HepG2 (cell line): Measurements from ENCODE around the gene CCDC50.

Experiments used
- AKNA ChIP-seq: sonication (generic); formaldehyde crosslinking; IDR thresholded peaks from 2 replicates; pipeline ENCODE4 v1.4.0; 2020; ENCODE audit warnings: missing genetic modification reagents, borderline replicate concordance
- FOXJ3 ChIP-seq: sonication (generic); formaldehyde crosslinking; IDR thresholded peaks from 2 replicates; pipeline ENCODE4 v1.4.0; 2020; ENCODE audit warnings: missing genetic modification reagents, mild to moderate bottlenecking, borderline replicate concordance
- KDM1A ChIP-seq: IDR thresholded peaks from 2 replicates; pipeline ENCODE4 v1.6.1; 2016; ENCODE audit warnings: missing compliant biosample characterization
- MXD3 ChIP-seq: IDR thresholded peaks from 2 replicates; pipeline ENCODE4 v1.6.1; 2016; ENCODE audit warnings: mild to moderate bottlenecking, missing biosample characterization, missing genetic modification reagents
- MXI1 ChIP-seq: IDR thresholded peaks from 3 replicates; pipeline ENCODE4 v1.6.1; 2012; ENCODE audit warnings: low read depth, low read length, inconsistent platforms, borderline replicate concordance
- PPARG ChIP-seq: conservative IDR thresholded peaks from 2 replicates; pipeline ENCODE4 v1.6.1; 2016; ENCODE audit warnings: missing biosample characterization, missing genetic modification reagents
- TEAD2 ChIP-seq: sonication (generic); formaldehyde crosslinking; IDR thresholded peaks from 2 replicates; pipeline ENCODE4 v1.9.0; 2021; ENCODE audit warnings: missing genetic modification reagents
- THAP7 ChIP-seq: sonication (generic); formaldehyde crosslinking; IDR thresholded peaks from 2 replicates; pipeline ENCODE4 v1.8.1; 2023; ENCODE audit warnings: mild to moderate bottlenecking, missing genetic modification reagents
- ZBTB1 ChIP-seq: sonication (generic); formaldehyde crosslinking; IDR thresholded peaks from 2 replicates; pipeline ENCODE4 v1.4.0; 2020; ENCODE audit warnings: missing genetic modification reagents, borderline replicate concordance
- ZBTB33 ChIP-seq: sonication (generic); formaldehyde crosslinking; IDR thresholded peaks from 2 replicates; pipeline ENCODE4 v1.4.0; 2020; ENCODE audit warnings: missing genetic modification reagents
- ZNF513 ChIP-seq: sonication (generic); formaldehyde crosslinking; conservative IDR thresholded peaks from 2 replicates; pipeline ENCODE4 v1.5.0; 2020; ENCODE audit warnings: missing genetic modification reagents

GRCh38 chr3:191333298-191333880 lies 4.2 kb downstream of the CCDC50 start:
- no peak for TF ChIP-seq FOXJ3 (CRISPR knock-in tag)
- no peak for TF ChIP-seq ZBTB1
- no peak for TF ChIP-seq KDM1A
- no peak for TF ChIP-seq ZBTB33
- TF ChIP-seq ZNF513 (CRISPR knock-in tag): no peak
- no peak for TF ChIP-seq AKNA (CRISPR knock-in tag)
- no peak for TF ChIP-seq MXI1
- no peak for TF ChIP-seq PPARG (CRISPR knock-in tag)
- no peak for TF ChIP-seq TEAD2
- TF ChIP-seq THAP7: no peak
- TF ChIP-seq MXD3 (CRISPR knock-in tag): no peak
